NCI-H82 treated with DMSO at 0.1 percent for 48 hours (cell line): ENCODE results near the gene SPAST.
"Not testable (repeated sequence)": the region's sequence is repeated elsewhere in the genome, so short reads cannot be mapped to it uniquely, and the experiment has no call there.

Experiments
- DNase-seq: peaks from one replicate; lab custom pipeline; 2025; ENCODE audit not compliant: unreplicated experiment; lab: John Stamatoyannopoulos, UW

The SPAST gene

DNA sequence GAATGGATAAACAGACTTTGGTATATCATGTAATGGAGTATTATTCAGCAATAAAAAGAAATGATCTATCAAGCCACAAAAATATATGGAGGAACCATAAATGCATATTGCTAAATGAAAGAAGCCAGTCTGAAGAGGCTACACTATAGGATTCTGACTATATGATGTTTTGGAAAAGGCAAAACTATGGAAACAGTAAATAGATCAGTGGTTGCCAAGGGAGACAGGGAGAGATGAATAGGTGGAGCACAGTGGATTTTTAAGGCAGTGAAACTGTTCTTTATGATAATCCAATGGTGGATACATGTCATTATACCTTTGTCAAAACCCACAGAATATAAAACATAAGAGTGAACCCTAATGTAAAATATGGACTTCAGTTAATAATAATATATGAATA is 61.3 kb downstream of the SPAST start:
- DNase-seq = no peak

DNA sequence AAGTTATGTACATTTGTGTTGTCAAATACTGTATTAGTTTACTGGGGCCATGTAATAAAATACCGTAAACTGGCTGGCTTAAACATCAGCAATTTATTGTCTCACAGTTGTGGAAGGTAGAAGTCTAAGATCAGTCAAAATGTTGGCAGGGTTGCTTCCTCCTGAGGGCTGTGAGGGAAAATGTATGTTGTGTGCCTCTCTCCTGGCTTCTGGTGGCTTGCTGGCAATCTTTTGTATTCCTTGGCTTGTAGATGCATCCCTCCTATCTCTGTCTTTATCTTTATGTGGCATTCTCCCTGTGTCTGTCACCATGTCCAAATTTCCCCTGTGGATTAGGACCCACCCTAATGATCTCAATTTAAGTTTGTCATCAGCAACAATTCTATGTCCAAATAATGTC is 65.3 kb downstream of the SPAST start:
- no peak for DNase-seq

DNA sequence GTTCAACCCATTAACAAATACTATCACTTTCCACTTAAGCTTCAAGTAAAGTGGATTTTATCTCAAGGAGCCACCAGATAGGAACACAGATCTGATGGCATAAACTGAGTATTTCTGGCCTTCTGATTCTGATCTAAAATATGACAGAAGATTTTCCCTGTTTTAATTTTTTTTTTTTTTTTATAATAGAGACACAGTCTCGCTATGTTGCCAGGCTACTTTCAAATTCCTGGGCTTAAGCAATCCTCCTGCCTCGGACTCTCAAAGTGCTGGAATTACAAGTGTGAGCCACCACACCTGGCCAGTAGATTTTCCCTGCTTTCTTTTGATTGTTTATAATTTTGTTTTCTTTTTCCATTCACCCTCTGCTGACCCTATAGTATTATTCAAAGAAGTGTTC is 65.7 kb downstream of the SPAST start:
- DNase-seq = no peak

DNA sequence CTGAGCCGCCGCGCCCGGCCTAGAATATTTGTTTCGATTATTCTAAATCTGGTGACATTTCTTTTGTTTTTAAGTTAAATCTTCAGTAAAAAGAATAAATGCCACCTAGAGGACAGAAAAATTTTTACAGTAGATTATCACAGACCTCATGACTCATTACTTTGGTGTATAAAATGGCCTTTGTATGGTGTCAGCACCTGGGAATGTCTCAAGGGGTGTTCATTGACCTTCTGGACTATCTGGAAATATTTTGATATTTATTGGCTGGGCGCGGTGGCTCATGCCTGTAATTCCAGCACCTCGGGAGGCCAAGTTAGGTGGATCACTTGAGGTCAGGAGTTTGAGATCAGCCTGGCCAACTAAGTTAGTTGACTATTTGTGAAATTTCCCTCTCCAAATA is 72.1 kb downstream of the SPAST start:
- no peak for DNase-seq

DNA sequence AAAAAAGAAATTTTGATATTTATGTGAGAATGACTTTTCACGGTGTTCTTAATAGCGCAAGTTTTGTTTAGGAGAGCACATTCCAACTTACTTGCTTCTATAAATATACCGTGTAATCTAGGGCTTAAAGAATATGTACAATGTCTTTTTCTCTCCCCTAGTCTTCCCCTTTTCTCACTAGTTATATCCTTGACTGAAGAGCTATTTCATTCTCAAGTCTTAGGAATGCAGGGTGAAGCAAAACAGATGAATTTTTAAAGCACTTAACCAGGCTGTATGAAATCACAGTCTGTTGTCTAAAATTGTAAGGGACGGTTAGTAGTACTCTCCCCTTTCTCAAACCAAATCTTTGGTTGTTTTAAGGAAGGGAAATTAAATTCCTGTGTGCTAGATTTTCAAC is 72.7 kb downstream of the SPAST start:
- DNase-seq = no peak

DNA sequence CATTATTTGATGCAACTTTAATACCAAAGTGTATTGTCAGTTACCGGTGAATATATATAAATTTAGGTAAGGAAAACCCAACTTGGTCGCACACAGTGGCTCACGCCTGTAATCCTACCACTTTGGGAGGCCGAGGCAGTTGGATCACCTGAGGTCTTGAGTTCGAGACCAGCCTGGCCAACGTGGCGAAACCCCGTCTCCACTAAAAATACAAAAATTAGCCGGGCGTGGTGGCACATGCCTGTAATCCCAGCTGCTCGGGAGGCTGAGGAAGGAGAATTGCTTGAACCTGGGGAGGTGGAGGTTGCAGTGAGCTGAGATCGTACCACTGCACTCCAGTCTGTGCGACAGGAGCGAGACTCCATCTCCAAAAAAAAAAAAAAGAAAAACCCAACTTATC is 88.2 kb downstream of the SPAST start:
- not testable (repeated sequence) for DNase-seq

DNA sequence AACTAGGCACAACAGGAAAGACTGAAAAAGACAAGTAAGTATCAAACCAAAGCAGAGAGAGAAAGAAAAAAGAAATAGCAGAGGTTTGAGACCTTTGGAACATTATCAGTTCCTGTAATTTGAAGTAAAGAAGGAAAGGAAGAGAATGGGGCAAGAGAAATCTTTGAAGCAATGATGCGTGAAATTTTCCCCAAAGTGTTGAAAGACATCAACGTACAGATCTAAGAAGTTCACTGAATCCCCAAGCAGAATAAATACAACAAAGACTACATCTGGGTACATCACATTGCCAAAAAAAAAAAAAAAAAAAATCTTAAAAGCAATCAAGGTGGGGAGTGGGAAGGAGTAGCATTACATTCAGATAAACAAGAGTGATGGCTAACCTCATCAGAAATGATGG is 96.3 kb downstream of the SPAST start:
- no peak for DNase-seq

DNA sequence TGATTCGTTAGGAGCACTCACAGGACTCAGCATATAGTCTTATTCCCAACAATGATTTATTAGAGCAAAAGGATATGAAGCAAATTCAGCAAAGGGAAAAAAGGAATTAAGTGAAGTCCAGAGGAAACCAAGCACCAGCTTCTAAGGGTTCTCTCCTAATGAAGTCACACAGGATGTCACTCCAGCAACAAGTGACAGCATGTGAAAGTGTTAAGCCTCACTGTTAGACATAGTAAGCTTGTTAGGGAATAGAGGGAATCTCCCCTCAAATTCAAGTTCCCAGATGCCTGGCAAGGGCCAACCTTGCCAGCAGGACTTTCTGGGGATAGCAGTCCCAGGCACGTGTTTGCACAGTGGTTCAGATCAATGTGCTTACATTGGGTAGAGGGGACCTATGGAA is 97.9 kb downstream of the SPAST start:
- DNase-seq = no peak

DNA sequence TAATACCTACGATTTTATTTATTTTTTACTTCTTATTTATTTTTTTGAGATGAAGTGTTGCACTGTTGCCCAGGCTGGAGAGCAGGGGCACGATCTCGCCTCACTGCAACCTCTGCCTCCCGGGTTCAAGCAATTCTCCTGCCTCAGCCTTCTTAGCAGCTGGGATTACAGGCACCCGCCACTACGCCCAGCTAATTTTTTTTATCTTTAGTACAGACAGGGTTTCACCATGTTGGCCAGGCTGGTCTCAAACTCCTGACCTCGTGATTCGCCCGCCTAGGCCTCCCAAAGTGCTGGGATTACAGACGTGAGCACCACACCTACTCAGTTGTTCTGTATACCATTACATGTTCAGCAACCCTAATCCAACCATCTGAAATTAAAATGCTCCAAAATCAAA is 100.9 kb downstream of the SPAST start:
- DNase-seq = not testable (repeated sequence)

DNA sequence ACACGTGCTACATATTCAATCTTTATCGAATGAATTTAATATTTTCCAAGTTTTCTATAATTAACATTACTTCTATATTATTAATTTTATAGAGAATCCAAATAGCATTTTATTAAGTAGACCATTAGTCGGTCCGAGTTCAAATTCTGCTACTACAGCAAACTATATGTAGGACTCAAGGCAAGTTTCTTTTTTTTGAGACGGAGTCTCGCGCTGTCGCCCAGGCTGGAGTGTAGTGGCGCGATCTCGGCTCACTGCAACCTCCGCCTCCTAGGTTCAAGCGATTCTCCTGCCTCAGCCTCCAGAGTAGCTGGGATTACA is 101.6 kb downstream of the SPAST start:
- DNase-seq = not testable (repeated sequence)

DNA sequence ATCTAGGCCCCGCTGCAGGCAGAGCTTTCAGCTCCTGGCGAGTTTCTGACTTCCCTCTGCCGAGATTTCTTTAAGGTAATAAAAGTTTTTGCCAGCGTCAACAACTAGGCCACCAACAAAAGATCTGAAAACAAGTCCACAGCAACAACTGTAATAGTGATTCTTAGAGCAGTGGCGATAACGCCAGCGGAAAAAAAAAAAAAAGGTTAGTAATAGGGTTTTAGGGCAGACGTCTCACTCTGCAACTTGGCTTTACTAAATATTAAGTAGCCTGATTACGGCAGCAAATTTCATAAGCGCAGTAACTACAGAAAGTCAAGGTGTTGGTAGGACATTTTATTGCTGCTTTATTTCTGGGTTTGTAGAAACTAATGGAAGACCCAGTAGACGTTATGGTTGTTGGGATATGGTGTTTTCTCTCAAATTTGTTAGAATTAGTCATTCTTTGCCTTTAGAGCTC is 102.8 kb downstream of the SPAST start:
- DNase-seq = no peak

DNA sequence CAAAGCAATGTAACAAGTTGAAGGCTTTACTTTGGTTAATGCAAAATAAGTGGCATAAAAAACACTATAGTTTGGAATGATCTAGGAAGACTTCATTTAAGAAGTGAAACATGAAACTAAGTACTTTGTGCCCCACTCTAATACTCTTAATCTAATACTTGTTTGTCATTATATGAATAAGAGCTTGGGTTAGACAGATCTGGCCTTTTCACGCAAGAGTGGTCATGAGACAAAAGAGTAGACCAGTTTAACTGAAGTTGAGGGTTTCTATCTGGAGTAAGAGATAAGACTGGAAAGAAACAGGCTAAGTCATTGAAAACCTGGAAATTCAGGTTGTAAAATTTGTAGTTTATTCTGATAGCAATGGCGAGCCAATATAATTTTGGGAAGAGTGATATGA is 105.2 kb downstream of the SPAST start:
- no peak for DNase-seq

DNA sequence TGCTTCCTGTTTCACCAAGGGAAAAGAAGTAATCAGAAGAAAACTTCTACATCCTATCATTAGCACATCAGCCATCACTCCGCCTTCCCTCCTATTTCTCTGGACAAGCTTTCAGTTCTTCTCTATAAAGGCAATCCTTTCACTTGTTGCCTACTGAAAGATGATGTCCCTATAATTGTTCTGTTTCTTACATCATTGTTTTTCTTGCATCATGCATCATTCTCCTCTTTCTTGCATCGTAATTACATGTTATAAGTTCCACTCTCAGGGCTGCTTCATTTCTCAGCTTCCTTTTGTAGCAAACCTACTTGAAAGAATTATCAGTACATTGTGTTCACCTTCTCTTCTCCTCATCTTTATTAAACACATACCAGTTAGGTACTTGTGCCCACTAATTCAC is 109.5 kb downstream of the SPAST start:
- DNase-seq = no peak

DNA sequence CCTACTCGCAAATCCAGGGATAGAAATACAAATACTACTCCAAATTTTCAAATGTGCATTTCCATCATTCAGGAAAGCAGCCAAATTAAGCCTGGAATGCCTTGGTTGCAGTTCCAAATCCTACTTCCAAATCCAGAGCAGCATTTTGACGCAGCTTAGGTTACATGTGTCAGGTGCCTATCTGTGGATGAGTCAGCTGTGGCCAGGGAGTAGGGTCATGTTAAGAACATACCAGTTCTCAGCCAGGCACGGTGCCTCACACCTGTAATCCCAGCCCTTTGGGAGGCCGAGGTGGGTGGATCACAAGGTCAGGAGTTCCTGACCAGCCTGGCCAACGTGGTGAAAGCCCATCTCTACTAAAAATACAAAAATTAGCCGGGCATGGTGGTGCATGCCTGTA is 119.3 kb downstream of the SPAST start:
- no peak for DNase-seq

DNA sequence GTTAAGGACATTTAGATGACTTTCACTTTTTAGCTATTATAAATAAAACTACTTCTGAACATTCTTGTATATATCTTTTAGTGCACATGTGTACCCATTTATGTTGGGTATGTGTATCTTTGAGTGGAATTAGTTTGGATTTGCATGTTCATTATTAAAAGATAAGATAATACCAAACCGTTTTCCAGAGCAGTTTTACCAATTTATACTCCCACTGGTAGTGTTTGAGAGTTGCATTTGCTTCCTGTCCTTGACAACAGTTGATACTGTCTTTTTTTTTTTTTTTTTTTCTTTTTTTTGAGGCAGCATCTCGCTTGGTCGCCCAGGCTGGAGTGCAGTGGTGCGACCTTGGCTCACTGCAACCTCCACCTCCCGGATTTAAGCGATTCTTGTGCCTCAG is 125.7 kb downstream of the SPAST start:
- DNase-seq = no peak

DNA sequence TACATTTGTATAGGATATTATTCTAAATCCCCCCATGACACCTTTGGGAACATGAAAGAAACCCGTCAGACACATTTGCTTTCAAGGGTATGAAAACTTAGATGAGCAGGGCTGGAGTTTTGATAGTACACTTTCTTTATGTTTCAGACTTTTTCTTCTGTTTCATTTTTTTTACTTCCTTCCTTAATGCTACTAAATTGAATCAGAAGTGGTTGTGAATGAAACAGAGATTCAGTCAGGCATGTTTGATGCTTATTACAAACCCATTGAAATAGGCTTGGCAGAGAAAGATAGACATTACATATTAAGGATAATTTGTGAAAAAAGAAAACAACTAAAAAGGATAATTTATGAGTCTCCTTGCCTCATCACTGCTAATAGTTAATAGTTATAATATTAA is 129.1 kb downstream of the SPAST start:
- no peak for DNase-seq

DNA sequence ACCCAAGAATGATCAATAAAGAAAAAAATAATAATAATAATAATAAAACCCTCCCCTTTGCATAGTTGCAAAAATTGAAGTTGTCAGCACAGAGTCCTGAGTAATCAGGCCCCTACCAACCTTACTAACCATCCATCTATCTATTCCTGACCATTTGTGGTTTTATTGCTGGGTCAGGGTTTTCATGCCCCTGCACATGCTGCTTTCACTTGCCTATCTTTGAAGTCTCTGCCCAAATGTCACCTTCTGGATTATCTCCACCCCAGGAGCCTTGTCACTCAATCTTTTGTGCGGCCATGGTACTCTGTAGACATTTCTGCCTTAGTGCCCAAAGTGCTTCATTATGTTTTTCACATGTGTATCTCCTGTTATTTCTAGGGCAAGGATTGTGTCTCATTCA is 137.5 kb downstream of the SPAST start:
- DNase-seq = no peak

DNA sequence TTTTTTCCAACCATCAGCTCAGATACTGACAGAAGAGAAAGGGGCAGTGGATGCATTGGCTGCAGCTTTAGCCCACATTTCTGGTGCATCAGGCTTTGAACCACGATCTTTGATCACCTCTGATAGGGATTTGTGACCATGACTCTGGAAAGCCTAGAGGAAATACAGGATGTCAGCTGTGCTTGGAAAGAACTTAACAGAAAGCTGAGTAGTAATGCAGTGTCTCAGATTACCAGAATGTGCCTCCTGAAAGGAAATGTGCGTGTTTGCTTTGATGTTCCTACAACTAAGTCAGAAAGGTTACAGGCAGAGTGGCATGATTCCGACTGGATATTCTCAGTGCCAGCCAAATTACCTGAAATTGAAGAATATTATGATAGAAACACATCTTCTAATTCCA is 140.1 kb downstream of the SPAST start:
- DNase-seq = not testable (repeated sequence)
